ENCODE results near the gene TUBB1. TPM values are rescaled to one million over a fixed set of nuclear protein-coding genes. Genes with fewer than 3 reads are reported as not detected.

The TUBB1 gene
- total and polyA plus RNA-seq, 2 of the 4 experiments (the other 2 are of a cell fraction), result not detected

DNA sequence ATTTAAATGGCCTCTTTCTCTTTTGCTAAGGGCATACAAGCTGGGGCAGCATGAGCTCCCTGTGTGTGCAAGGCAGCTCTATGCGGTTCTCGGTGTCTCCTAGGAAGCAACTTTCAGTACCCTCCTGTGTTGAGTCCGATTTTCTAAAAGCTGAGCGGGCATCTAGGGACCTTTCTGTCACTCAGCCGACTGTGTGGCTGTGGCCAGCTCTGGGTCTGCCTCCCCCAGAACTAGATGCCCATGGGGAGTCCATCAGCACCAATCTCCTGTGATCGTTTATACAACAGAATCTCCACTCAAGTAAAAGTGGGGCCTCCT is 30.7 kb upstream of the TUBB1 start:
- 100% methylated on average over 3 of the region's 6 CpGs; no CpG with 5 or more reads in 1 of the 2 experiments for WGBS, 2 experiments (ENCODE audit: extremely low coverage in 2 of 2, insufficient read length in 1 of 2)
- Histone ChIP-seq H3K4me1 (ENCODE audit: control insufficient read depth, insufficient read depth, low read length) (peaks cover 6% of the 10 kb centered on the region; the same call in 1 of the 2 replicates), H4K20me1 (ENCODE audit: insufficient read depth, low read length) (peaks cover 28% of the 10 kb centered on the region), H3K56ac (ENCODE audit: extremely low read depth, insufficient read depth, low read length) (no peak overlapping the region), H3K9ac (ENCODE audit: low read depth, low read length) (no peak overlapping the region), H3K4me2 (ENCODE audit: low read depth, low read length) (no peak overlapping the region), H3K79me1 (ENCODE audit: low read depth in 1 of 2, low read length in 2 of 2) (peaks cover 28 to 68% of the 10 kb centered on the region in 2 experiments), H3K4me3 (ENCODE audit: insufficient read depth, low read depth, low read length) (no peak overlapping the region), H3K23ac (ENCODE audit: low read depth, low read length) (no peak overlapping the region), H2AK5ac (ENCODE audit: low read depth, low read length) (no peak overlapping the region), H4K91ac (ENCODE audit: insufficient read depth, low read depth, low read length) (no peak overlapping the region), H2BK20ac (ENCODE audit: low read depth, low read length) (no peak overlapping the region), H2AFZ (replicated peaks; ENCODE audit: low read length, poor library complexity) (no peak overlapping the region), H3K36me3 (ENCODE audit: control insufficient read depth, insufficient read depth, low read length) (peaks cover 50% of the 10 kb centered on the region), H3K9me1 (ENCODE audit: insufficient read depth, low read length) (peaks cover 23% of the 10 kb centered on the region), H3K18ac (ENCODE audit: low read depth, low read length) (no peak overlapping the region), H3K9me3 (ENCODE audit: control insufficient read depth, insufficient read depth, low read length) (no peaks in the 10 kb centered on the region), H3K14ac (replicated peaks; ENCODE audit: low read depth, low read length) (no peak overlapping the region), H2BK5ac (ENCODE audit: low read depth, low read length, poor library complexity, severe bottlenecking) (no peak overlapping the region), H2AK9ac (replicated peaks; ENCODE audit: low read depth, low read length, poor library complexity) (no peak overlapping the region), H3K4ac (ENCODE audit: low read depth, low read length) (no peak overlapping the region), H4K5ac (ENCODE audit: low read depth, low read length) (no peak overlapping the region), H3K27ac (ENCODE audit: insufficient read depth, low read length) (no peak overlapping the region), H4K8ac (ENCODE audit: low read depth in 2 of 2, low read length in 2 of 2) (no peak overlapping the region), H2BK120ac (ENCODE audit: low read depth, low read length) (no peak overlapping the region), H2BK15ac (ENCODE audit: low read depth, low read length) (no peak overlapping the region), H3K27me3 (ENCODE audit: control insufficient read depth, insufficient read depth, low read length) (no peaks in the 10 kb centered on the region)
- ChIA-PET CTCF (no interaction called here), POLR2A (ENCODE audit: unreplicated experiment) (no interaction called here)
- in situ Hi-C loops (cut with MboI; ENCODE audit: low sequenced_read_pairs), result no loop called here
- no TSS peak for BruUV-seq (replicated peaks)
- TF ChIP-seq MAFK (IDR thresholded peaks at IDR 0.05; ENCODE audit: low read depth, low read length) (no peak), RFX5 (IDR thresholded peaks at IDR 0.05; ENCODE audit: low read depth, low read length) (no peak), POLR2A (IDR thresholded peaks at IDR 0.05; ENCODE audit: low read depth, low read length) (no peak), MXI1 (IDR thresholded peaks at IDR 0.05; ENCODE audit: borderline replicate concordance, low read depth, low read length) (no peak), RCOR1 (IDR thresholded peaks at IDR 0.05; ENCODE audit: insufficient replicate concordance, low read length) (no peak), MAZ (IDR thresholded peaks at IDR 0.05; ENCODE audit: borderline replicate concordance, low read depth, low read length) (no peak), SMC3 (IDR thresholded peaks at IDR 0.05; ENCODE audit: low read depth, low read length) (no peak), CHD1 (IDR thresholded peaks at IDR 0.05; ENCODE audit: low read depth, low read length) (no peak), CEBPB (IDR thresholded peaks at IDR 0.05; ENCODE audit: low read depth, low read length) (no peak)
- TF ChIP-seq, protein P1, sequence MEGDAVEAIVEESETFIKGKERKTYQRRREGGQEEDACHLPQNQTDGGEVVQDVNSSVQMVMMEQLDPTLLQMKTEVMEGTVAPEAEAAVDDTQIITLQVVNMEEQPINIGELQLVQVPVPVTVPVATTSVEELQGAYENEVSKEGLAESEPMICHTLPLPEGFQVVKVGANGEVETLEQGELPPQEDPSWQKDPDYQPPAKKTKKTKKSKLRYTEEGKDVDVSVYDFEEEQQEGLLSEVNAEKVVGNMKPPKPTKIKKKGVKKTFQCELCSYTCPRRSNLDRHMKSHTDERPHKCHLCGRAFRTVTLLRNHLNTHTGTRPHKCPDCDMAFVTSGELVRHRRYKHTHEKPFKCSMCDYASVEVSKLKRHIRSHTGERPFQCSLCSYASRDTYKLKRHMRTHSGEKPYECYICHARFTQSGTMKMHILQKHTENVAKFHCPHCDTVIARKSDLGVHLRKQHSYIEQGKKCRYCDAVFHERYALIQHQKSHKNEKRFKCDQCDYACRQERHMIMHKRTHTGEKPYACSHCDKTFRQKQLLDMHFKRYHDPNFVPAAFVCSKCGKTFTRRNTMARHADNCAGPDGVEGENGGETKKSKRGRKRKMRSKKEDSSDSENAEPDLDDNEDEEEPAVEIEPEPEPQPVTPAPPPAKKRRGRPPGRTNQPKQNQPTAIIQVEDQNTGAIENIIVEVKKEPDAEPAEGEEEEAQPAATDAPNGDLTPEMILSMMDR (conservative IDR thresholded peaks at IDR 0.05; ENCODE audit: low read depth, low read length), result no peak
- TF ChIP-seq, protein P2, sequence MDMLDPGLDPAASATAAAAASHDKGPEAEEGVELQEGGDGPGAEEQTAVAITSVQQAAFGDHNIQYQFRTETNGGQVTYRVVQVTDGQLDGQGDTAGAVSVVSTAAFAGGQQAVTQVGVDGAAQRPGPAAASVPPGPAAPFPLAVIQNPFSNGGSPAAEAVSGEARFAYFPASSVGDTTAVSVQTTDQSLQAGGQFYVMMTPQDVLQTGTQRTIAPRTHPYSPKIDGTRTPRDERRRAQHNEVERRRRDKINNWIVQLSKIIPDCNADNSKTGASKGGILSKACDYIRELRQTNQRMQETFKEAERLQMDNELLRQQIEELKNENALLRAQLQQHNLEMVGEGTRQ (IDR thresholded peaks at IDR 0.05; ENCODE audit: low read depth, low read length), result no peak
- TF ChIP-seq, protein P3, sequence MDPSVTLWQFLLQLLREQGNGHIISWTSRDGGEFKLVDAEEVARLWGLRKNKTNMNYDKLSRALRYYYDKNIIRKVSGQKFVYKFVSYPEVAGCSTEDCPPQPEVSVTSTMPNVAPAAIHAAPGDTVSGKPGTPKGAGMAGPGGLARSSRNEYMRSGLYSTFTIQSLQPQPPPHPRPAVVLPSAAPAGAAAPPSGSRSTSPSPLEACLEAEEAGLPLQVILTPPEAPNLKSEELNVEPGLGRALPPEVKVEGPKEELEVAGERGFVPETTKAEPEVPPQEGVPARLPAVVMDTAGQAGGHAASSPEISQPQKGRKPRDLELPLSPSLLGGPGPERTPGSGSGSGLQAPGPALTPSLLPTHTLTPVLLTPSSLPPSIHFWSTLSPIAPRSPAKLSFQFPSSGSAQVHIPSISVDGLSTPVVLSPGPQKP (IDR thresholded peaks at IDR 0.05; ENCODE audit: borderline replicate concordance, low read depth, low read length), result no peak
- DNase-seq, result no peak
- dilution Hi-C loops (cut with HindIII; ENCODE audit: low sequenced_read_pairs, unreplicated experiment), result no loop called here
- intact Hi-C loops (cut with micrococcal nuclease), result loop anchor here (5.0 kb wide), 1 partner anchor 39 kb away; no protein-coding TSS in a partner anchor
- ATAC-seq (ENCODE audit: low read depth), result no peak

All from IMR-90 (cell line).